ENCODE data around the gene PLA2G12B. TPM values are rescaled to one million over a fixed set of nuclear protein-coding genes. Genes with fewer than 3 reads are reported as not detected.

Gene PLA2G12B
- total RNA-seq, 2 donors from 2014 or later, result 2.9 to 13.8 TPM

DNA sequence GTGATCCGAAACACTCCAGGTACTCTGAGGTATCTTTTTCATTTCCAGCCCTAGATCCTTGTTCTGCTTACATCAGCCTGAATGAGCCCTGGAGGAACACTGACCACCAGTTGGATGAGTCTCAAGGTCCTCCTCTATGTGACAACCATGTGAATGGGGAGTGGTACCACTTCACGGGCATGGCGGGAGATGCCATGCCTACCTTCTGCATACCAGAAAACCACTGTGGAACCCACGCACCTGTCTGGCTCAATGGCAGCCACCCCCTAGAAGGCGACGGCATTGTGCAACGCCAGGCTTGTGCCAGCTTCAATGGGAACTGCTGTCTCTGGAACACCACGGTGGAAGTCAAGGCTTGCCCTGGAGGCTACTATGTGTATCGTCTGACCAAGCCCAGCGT lies 56.0 kb downstream of the PLA2G12B start:
- H3K27me3 ChIP-seq, result no peaks in the 10 kb centered on the region
- TF ChIP-seq, protein P1, sequence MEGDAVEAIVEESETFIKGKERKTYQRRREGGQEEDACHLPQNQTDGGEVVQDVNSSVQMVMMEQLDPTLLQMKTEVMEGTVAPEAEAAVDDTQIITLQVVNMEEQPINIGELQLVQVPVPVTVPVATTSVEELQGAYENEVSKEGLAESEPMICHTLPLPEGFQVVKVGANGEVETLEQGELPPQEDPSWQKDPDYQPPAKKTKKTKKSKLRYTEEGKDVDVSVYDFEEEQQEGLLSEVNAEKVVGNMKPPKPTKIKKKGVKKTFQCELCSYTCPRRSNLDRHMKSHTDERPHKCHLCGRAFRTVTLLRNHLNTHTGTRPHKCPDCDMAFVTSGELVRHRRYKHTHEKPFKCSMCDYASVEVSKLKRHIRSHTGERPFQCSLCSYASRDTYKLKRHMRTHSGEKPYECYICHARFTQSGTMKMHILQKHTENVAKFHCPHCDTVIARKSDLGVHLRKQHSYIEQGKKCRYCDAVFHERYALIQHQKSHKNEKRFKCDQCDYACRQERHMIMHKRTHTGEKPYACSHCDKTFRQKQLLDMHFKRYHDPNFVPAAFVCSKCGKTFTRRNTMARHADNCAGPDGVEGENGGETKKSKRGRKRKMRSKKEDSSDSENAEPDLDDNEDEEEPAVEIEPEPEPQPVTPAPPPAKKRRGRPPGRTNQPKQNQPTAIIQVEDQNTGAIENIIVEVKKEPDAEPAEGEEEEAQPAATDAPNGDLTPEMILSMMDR (IDR thresholded peaks at IDR 0.05), result no peak
- intact Hi-C loops (cut with DNase I), result no loop called here

DNA sequence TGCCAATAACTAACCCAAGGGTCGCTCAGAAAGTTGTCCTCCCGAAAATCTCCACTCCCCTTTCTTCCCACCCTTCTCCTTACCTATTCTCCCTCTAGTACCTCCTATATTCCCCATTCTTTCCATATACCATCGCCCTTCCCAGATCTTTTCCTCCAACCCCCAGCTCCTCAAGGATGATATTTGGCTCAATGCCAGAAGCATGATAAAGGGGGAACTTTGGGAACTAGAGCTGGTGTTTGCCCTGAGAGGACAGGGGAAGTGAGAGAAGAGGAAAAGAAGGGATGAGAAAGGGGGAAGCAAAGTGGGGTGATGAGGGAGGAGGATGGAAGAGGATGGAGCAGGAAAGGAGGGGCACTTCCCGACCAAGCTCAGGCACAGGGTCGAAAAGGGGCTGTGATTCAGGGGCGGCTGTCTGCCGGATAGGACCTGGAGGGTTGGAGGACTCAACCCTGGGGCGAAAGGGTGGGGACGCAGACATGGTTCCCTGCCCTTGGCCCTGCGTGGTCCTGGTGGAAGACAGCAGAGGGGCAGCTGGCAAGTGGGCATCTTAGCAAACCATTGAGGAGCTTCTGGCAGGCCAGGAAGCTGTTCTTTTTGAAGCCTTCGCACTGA lies 59.3 kb downstream of the PLA2G12B start:
- H3K36me3 ChIP-seq, result no peaks in the 10 kb centered on the region
- no peaks in the 10 kb centered on the region for H3K4me1 ChIP-seq
- no peaks in the 10 kb centered on the region for H3K9me3 ChIP-seq
- TF ChIP-seq, protein P1 (IDR thresholded peaks at IDR 0.05), result no peak
- H3K4me3 ChIP-seq, result no peak overlapping the region
- no peak overlapping the region for H3K27ac ChIP-seq
- H3K9ac ChIP-seq (ENCODE audit: low read depth in 2 of 2, low read length in 2 of 2), result no peak overlapping the region
- H3K27me3 ChIP-seq, result no peaks in the 10 kb centered on the region
- intact Hi-C loops (cut with DNase I), result no loop called here
- DNase-seq, result no peak

More for the DNA sequence above, 56.0 kb downstream of the PLA2G12B start:
- no peaks in the 10 kb centered on the region for H3K4me1 ChIP-seq
- H3K36me3 ChIP-seq, result no peaks in the 10 kb centered on the region
- no peaks in the 10 kb centered on the region for H3K9me3 ChIP-seq
- DNase-seq, result no peak
- H3K27ac ChIP-seq, result no peak overlapping the region
- H3K9ac ChIP-seq (ENCODE audit: low read depth in 2 of 2, low read length in 2 of 2), result no peak overlapping the region
- no peak overlapping the region for H3K4me3 ChIP-seq

DNA sequence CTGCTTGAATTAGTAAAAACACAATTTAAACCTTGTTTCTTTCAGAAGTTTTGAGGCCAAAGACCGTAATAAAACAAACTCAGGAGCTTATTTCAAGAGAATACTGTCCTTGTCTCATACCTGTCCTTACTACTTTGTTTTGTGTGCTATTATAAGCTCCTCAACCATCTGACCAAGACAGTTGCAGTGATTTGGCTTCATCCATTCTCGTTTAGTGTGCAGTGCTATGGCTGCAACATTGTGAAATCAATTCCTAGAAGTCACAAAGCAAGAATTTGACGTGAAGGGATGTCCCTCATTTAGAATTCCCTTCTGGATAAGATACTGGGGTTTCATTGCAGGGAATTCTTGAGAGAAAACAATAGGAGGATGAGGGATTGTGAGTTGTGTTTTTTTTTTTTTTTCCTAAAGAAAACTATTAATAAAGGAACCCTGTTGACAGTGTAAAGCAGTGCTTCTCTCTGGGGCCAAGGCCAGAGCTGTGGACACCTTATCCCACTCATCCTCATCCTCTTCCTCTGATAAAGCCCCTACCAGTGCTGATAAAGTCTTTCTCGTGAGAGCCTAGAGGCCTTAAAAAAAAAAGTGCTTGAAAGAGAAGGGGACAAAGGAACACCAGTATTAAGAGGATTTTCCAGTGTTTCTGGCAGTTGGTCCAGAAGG lies 61.3 kb downstream of the PLA2G12B start, which contains the start of gene OIT3:
Gene OIT3, plus strand, starts transcription at position 604 of the 663 bp plus-strand sequence. CDS start 60 bp downstream, outside the sequence.
- Histone ChIP-seq H3K27me3 (no peaks in the 10 kb centered on the region), H3K9ac (ENCODE audit: low read depth in 2 of 2, low read length in 2 of 2) (no peak within 1 kb of the TSS), H3K4me1 (no peaks in the 10 kb centered on the region), H3K4me3 (no peak within 1 kb of the TSS), H3K36me3 (no peaks in the 10 kb centered on the region), H3K27ac (no peak within 1 kb of the TSS), H3K9me3 (no peaks in the 10 kb centered on the region)
- DNase-seq, result no peak
- intact Hi-C loops (cut with DNase I), result no loop called here
- TF ChIP-seq, protein P1 (IDR thresholded peaks at IDR 0.05), result no peak

DNA sequence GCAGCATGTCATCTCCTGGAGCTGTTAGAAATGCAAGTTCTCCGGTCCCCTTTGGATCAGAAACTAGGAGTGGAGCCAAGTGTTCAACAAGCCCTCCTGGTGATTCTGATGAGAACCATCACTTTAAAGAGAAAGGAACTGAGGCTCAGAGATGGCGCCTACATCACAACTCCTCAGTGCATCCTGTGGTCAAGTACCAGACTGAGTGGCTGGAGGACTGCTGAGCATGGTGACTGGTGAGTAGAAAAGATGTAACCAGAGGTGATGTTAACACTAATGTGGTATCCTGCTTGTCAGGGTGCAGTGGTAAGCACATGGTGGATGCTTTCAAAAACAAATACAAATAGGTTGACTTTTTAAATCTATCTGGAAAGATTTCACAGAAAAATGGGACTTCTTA lies 64.5 kb downstream of the PLA2G12B start:
- H3K4me3 ChIP-seq, result no peak overlapping the region
- TF ChIP-seq, protein P1 (IDR thresholded peaks at IDR 0.05), result no peak
- DNase-seq, result no peak
- no peaks in the 10 kb centered on the region for H3K36me3 ChIP-seq
- no peak overlapping the region for H3K27ac ChIP-seq
- no peak overlapping the region for H3K9ac ChIP-seq (ENCODE audit: low read depth in 2 of 2, low read length in 2 of 2)
- no peaks in the 10 kb centered on the region for H3K9me3 ChIP-seq
- intact Hi-C loops (cut with DNase I), result no loop called here
- no peaks in the 10 kb centered on the region for H3K27me3 ChIP-seq
- H3K4me1 ChIP-seq, result no peaks in the 10 kb centered on the region

DNA sequence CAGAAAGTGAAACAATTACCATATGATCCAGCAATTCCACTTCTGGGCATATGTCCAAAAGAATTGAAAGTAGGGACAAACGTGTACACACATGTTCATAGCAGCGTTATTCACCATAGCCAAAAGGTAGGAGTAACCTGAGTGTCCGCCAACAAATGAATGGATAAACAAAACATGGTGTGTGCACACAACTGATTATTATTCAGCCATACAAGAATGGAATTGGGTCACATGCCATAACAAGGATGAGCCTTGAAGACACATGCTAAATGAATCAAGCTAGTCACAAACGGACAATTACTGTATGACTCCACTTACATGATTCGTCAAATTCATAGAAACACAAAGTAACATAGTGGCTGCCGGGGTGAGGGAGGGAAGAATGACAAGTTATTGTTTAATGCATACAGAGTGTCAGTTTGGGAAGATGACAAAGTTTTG lies 65.2 kb downstream of the PLA2G12B start:
- Histone ChIP-seq H3K27ac (no peak overlapping the region), H3K36me3 (no peaks in the 10 kb centered on the region), H3K9ac (ENCODE audit: low read depth in 2 of 2, low read length in 2 of 2) (no peak overlapping the region), H3K27me3 (no peaks in the 10 kb centered on the region), H3K4me3 (no peak overlapping the region), H3K9me3 (no peaks in the 10 kb centered on the region), H3K4me1 (no peaks in the 10 kb centered on the region)
- TF ChIP-seq, protein P1 (IDR thresholded peaks at IDR 0.05), result no peak
- intact Hi-C loops (cut with DNase I), result no loop called here
- DNase-seq, result no peak
